Kidney (tissue), 14 donors: Measurements from ENCODE around the gene SORBS1. TPM values are rescaled to one million over a fixed set of nuclear protein-coding genes. Genes with fewer than 3 reads are reported as not detected.

Experiments used
- DNase-seq, 5 donors: peaks; one replicate each; pipeline ENCODE4 v3.0.0-alpha.2; 2013 to 2020
- FAIRE-seq: peaks from 2 replicates; lab custom pipeline; 2012; peaks lifted over from hg19 to GRCh38; lab: Jason Lieb, UNC
- H3K27ac ChIP-seq, 2 donors: one replicate each; pipeline ENCODE4 v1.7.0; 2013; ENCODE audit warnings: low read depth in 2 of 2, low read length in 2 of 2, inconsistent platforms in 1 of 2
- H3K27me3 ChIP-seq: one replicate; pipeline ENCODE4 v1.7.1; 2013; ENCODE audit warnings: low read length, inconsistent platforms; ENCODE audit not compliant: control insufficient read depth, insufficient read depth
- H3K36me3 ChIP-seq, 3 donors: one replicate each; pipeline versions ENCODE4 v1.7.0 to v1.7.1; 2013; ENCODE audit warnings: low read length in 3 of 3, control low read depth in 1 of 3, inconsistent platforms in 1 of 3; ENCODE audit not compliant: insufficient read depth in 3 of 3, control insufficient read depth in 2 of 3
- H3K4me1 ChIP-seq, 3 donors: one replicate each; pipeline versions ENCODE4 v1.7.0 to v1.7.1; 2013; ENCODE audit warnings: low read length in 3 of 3, inconsistent platforms in 1 of 3, low read depth in 1 of 3; ENCODE audit not compliant: control insufficient read depth in 2 of 3, insufficient read depth in 2 of 3
- H3K4me3 ChIP-seq, 3 donors: one replicate each; pipeline versions ENCODE4 v1.7.0 to v1.8.1; 2013; ENCODE audit warnings: low read length in 3 of 3, control low read depth in 1 of 3, inconsistent platforms in 1 of 3
- H3K9ac ChIP-seq, 3 donors: one replicate each; pipeline versions ENCODE4 v1.7.0 to v1.7.1; 2013; ENCODE audit warnings: low read length in 3 of 3, control low read depth in 1 of 3, inconsistent platforms in 1 of 3
- H3K9me3 ChIP-seq, 3 donors: one replicate each; pipeline versions ENCODE4 v1.7.0 to v1.7.1; 2013; ENCODE audit warnings: low read length in 3 of 3, control low read depth in 1 of 3, inconsistent platforms in 1 of 3; ENCODE audit not compliant: control insufficient read depth in 2 of 3, insufficient read depth in 1 of 3
- intact Hi-C: fragments of 100-400 bp; cut with DNase I; formaldehyde crosslinking; loops from one replicate; pipeline ENCODE4 v1.11.1; 2022
- polyA plus RNA-seq: library from polyadenylated mRNA; stranded (reverse); fragments of 350-450 nt; fragmentation: Illumina TruSeq; extraction: RNeasy Lipid Tissue Mini Kit (QIAGEN cat#74804); gene quantifications from one replicate; pipeline ENCODE4 v1.2.3, GENCODE V29; 2014; ENCODE audit warnings: low read depth, low replicate concordance; ENCODE audit not compliant: insufficient read depth
- total RNA-seq: library from RNA; stranded (reverse); fragmentation: NEBNext Ultra II Directional; extraction: Animal tissue kit (Norgen Biotek cat#: 25700); gene quantifications from one replicate; pipeline ENCODE4 v1.2.1, GENCODE V29; 2021
- TF ChIP-seq, protein P1 (sequence below): IDR thresholded peaks from 3 replicates; pipeline ENCODE4 v1.5.1; 2012; ENCODE audit warnings: mild to moderate bottlenecking, moderate library complexity, borderline replicate concordance; ENCODE audit not compliant: insufficient read depth; ENCODE audit errors: extremely low read depth
- donor health status: control.
- donor health status: control.
- donor health status: control.
- donor health status: control.
- donor health status: control.
- donor health status: DM: yes; HTN: yes; CAD: no.
- donor health status: Normal renal cell carcinoma (clear cell type).

SORBS1 gene
- total and polyA plus RNA-seq, 2 donors from 2014 or later: 12.2 to 91.7 TPM

DNA sequence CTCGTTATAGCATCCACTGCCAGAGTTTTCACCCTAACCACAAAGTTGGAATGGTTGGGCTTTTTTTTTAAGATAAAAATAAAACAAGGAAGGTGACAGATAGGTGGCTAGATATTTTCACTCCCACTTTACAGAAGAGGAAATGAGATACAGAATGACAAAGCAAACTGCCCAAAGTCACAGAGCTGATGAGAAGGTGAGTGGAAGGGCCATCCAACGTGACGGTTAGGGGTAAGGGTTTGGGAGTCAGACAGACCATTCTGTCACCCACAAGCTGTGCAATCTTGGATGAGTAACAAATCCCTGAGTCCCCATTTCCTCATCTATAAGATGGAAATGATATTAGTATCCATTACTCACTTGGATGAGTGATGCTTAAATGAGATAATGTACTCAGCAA is 163.4 kb downstream of the SORBS1 start:
- DNase-seq: no peak
- Histone ChIP-seq H3K27ac (no peak overlapping the region), H3K4me3 (no peak overlapping the region)

DNA sequence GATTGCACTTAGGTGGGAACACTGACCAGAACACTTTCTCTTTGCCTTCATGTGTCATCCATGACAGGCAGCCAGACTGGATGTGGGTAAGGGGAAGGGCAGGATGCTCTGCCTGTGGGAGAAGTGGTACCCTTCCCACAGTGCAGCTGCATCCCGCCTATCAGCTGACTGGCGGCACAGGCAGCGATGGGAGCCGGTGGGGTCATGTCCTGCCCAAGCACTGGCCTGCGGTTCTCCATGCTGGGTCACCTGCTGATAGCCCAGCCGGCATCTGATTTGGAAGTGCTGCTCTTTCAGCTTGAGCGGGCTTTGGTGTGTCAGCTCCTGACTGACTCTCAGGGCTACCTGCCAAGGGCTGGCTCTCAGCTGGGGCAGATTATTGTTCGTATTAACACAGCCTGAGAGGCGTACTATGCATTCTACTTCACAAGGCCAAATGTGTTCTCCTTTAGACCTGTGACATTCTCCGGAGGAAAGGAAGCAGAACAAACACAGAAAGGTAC is 165.2 kb downstream of the SORBS1 start:
- FAIRE-seq: no peak
- TF ChIP-seq, protein P1, sequence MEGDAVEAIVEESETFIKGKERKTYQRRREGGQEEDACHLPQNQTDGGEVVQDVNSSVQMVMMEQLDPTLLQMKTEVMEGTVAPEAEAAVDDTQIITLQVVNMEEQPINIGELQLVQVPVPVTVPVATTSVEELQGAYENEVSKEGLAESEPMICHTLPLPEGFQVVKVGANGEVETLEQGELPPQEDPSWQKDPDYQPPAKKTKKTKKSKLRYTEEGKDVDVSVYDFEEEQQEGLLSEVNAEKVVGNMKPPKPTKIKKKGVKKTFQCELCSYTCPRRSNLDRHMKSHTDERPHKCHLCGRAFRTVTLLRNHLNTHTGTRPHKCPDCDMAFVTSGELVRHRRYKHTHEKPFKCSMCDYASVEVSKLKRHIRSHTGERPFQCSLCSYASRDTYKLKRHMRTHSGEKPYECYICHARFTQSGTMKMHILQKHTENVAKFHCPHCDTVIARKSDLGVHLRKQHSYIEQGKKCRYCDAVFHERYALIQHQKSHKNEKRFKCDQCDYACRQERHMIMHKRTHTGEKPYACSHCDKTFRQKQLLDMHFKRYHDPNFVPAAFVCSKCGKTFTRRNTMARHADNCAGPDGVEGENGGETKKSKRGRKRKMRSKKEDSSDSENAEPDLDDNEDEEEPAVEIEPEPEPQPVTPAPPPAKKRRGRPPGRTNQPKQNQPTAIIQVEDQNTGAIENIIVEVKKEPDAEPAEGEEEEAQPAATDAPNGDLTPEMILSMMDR: no peak
- H3K27ac ChIP-seq: peak overlapping the region in 1 of 2 donors; percentile 66
- H3K9ac ChIP-seq: no peak overlapping the region
- peaks cover 0 to 5% (median 2%) of the 10 kb centered on the region in 3 donors for H3K4me1 ChIP-seq
- H3K9me3 ChIP-seq: no peaks in the 10 kb centered on the region
- H3K4me3 ChIP-seq: no peak overlapping the region
- H3K27me3 ChIP-seq: no peaks in the 10 kb centered on the region
- intact Hi-C loops: no loop called here
- peaks cover 2 to 20% (median 6%) of the 10 kb centered on the region in 3 donors for H3K36me3 ChIP-seq
- DNase-seq: peak in 1 of 5 donors; percentile 92

More for the DNA sequence above, 163.4 kb downstream of the SORBS1 start:
- TF ChIP-seq, protein P1: no peak
- H3K4me1 ChIP-seq: peaks cover 0 to 2% (median 0%) of the 10 kb centered on the region in 3 donors
- no peaks in the 10 kb centered on the region for H3K9me3 ChIP-seq
- no peaks in the 10 kb centered on the region for H3K27me3 ChIP-seq
- no peak for FAIRE-seq
- peaks cover 2 to 17% (median 6%) of the 10 kb centered on the region in 3 donors for H3K36me3 ChIP-seq
- intact Hi-C loops: no loop called here
- no peak overlapping the region for H3K9ac ChIP-seq

DNA sequence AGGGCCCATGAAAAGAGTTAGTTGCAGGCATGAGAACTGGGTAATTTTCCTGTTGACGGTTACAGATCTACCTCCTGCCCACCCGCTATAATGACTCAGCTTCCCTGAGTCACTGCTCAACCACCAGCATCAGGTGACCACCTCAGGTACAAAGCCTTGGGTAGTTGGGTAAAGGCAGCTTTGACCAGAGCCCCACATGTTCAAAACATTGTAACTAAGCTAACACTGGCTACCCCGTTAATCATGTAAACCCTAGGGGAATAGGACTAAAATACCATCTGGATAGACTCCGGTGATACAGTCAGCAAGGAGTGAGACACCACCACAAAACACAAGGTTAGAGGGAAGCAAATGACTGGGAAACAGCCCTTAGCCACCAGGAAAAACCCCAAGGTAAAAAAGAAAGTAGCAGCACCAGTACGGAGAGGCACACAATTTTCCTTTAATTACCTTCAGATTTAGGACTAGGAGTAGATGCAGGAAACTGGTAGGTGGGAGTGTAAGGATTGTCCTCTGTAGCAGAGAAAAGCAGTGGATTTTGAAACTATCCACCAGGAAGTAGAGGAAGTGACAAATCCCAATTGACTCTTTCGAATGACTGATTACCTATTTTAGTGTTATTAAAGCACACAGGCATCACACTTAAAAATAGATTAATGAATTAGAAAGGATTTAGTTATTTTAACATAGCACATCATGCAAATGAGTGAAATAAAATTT is 166.8 kb downstream of the SORBS1 start:
- no peak for DNase-seq
- Histone ChIP-seq H3K9me3 (no peaks in the 10 kb centered on the region), H3K4me3 (no peak overlapping the region), H3K4me1 (peaks cover 0 to 7% (median 2%) of the 10 kb centered on the region in 3 donors), H3K27me3 (no peaks in the 10 kb centered on the region), H3K27ac (peak overlapping the region in 1 of 2 donors; percentile 32), H3K9ac (no peak overlapping the region), H3K36me3 (peaks cover 2 to 20% (median 6%) of the 10 kb centered on the region in 3 donors)
- intact Hi-C loops: no loop called here
- TF ChIP-seq, protein P1: no peak
- FAIRE-seq: no peak
